ENCODE measurements around the gene FBXL15.
A peak's percentile ranks its signal among the peaks of the same experiment; 100 is the strongest.

FBXL15 gene

GRCh38 chr10:102398172-102399020 lies 22.2 kb upstream of the FBXL15 start:
- no peak for DNase-seq

GRCh38 chr10:102399217-102400021 lies 21.2 kb upstream of the FBXL15 start:
- peak; percentile 88 to 90 for DNase-seq

- no peak for DNase-seq
These were observed 20.6 kb upstream of the FBXL15 start for GRCh38 chr10:102400076-102400475.

GRCh38 chr10:102400598-102401341 lies 19.9 kb upstream of the FBXL15 start:
- DNase-seq = no peak

GRCh38 chr10:102401342-102401654 lies 19.3 kb upstream of the FBXL15 start:
- DNase-seq = no peak

GRCh38 chr10:102401735-102402511 lies 18.7 kb upstream of the FBXL15 start:
- DNase-seq = no peak

- no peak for DNase-seq
These were observed 18.1 kb upstream of the FBXL15 start for GRCh38 chr10:102402512-102402896.

- no peak for DNase-seq
These were observed 17.5 kb upstream of the FBXL15 start for GRCh38 chr10:102403115-102403514.

GRCh38 chr10:102404361-102405107 lies 16.1 kb upstream of the FBXL15 start:
- DNase-seq = no peak

GRCh38 chr10:102405108-102405571 lies 15.5 kb upstream of the FBXL15 start:
- no peak for DNase-seq

- no peak for DNase-seq
These were observed 15.0 kb upstream of the FBXL15 start for GRCh38 chr10:102405632-102406031.

GRCh38 chr10:102406815-102407214 lies 13.8 kb upstream of the FBXL15 start:
- DNase-seq = no peak

- DNase-seq = no peak
These were observed 13.1 kb upstream of the FBXL15 start for GRCh38 chr10:102407425-102408130.

- no peak for DNase-seq
These were observed 12.4 kb upstream of the FBXL15 start for GRCh38 chr10:102408131-102408727.

- DNase-seq = peak; percentile 84 to 87
These were observed 11.7 kb upstream of the FBXL15 start for GRCh38 chr10:102408728-102409603.

GRCh38 chr10:102409604-102410428 lies 10.8 kb upstream of the FBXL15 start:
- no peak for DNase-seq

GRCh38 chr10:102410429-102411073 lies 10.1 kb upstream of the FBXL15 start:
- DNase-seq = peak; percentile 72 to 77
